GM12873 (cell line): Measurements from ENCODE around the gene CARMIL1.

ENCODE experiments used
- TF ChIP-seq, protein P1 (sequence below): IDR thresholded peaks from 2 replicates; pipeline ENCODE4 v1.5.1; 2012; ENCODE audit warnings: low read depth, mild to moderate bottlenecking, moderate library complexity, low read length, control low read depth; ENCODE audit not compliant: insufficient read depth; ENCODE audit errors: missing control alignments

CARMIL1 gene

DNA sequence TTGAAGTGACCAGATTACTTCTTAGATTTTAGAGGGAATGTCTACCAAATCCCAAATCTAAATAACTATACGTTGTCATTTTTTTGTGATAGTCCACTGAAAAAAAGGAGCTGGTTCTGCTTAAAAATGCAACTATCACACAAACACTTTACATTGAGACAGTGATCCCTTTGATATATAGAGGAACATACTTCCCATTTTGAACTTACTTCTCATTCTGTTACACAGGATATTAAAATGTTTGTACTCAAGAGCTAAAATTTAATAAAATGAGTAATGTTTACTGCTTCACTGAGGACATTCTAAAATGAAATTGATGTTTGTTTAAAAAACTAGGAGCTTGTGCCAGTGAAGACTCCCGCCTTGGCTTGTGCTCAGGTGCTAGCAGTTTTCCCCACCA is 174.1 kb downstream of the CARMIL1 start:
- TF ChIP-seq, protein P1, sequence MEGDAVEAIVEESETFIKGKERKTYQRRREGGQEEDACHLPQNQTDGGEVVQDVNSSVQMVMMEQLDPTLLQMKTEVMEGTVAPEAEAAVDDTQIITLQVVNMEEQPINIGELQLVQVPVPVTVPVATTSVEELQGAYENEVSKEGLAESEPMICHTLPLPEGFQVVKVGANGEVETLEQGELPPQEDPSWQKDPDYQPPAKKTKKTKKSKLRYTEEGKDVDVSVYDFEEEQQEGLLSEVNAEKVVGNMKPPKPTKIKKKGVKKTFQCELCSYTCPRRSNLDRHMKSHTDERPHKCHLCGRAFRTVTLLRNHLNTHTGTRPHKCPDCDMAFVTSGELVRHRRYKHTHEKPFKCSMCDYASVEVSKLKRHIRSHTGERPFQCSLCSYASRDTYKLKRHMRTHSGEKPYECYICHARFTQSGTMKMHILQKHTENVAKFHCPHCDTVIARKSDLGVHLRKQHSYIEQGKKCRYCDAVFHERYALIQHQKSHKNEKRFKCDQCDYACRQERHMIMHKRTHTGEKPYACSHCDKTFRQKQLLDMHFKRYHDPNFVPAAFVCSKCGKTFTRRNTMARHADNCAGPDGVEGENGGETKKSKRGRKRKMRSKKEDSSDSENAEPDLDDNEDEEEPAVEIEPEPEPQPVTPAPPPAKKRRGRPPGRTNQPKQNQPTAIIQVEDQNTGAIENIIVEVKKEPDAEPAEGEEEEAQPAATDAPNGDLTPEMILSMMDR = no peak

DNA sequence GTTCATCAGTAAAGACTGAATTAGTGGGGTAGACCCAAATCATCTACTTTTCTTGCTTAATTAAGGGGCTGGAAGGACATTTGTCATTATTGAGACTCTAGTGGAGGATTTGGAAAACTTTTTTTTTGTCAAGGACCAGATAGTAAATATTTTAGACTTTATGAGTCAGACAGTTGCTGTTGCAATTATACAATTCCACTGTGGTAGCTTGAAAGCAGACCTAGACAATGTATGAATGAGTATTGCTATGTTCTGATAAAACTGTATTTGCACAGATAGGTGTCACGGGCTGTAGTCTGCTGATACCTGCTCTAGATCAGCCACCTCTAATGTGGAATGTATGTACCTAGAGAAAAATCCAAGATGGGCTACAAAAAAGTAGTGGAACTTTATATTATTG is 175.0 kb downstream of the CARMIL1 start:
- TF ChIP-seq, protein P1 = no peak

DNA sequence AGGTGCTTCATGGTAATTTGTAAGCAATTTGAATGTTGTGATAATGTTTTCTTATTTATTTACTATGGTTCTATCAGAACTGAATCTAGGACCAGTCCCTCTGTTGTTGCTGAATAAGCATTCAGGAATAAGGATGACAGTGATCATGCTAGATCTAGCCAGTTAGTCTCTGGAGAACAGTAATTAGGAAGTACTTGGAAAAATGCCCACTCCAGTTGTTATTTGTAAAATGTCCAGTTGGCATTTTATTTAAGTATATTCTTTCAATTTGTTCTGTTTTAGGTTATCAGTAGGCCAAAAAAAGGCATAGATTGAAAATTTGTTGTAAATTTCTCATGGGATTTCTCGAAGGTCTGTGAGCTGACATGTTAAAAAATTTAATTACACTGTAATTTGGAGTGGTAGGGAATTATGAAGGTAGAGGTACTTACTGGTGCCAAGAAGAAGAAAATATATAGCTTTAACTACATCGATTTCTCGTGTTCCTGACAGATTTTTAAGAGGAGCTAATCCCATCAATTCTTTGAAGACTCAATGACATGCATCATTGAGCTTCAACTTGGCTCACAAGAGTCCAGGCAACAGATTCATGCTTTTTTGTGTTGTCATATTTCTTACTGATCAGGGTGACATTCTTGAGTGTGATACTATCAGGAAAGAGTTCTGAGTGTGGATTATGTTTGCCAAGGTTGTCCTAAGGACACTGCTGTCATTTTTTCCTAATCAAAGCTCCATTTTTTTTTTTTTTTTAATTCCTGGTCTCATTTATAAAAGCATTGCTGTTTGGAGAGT is 177.3 kb downstream of the CARMIL1 start:
- TF ChIP-seq, protein P1 = no peak

DNA sequence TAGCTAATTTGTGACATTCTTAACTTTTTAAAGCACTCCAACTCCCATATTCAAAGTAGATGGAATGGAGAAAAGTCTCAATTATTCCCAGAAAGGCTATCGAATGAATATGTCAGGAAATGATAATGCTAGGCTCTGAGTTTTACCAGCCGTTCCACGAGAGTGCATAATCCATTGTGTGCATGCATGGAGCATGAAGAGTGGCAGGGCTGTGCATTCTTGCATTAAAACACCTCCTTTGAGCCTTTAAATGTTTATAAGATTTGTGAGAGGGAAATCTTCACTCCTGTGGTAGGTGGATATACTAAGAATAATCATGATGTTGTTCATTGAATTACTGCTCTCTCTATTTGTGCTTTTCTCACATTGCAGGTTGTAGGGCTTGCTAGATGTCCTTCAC is 178.3 kb downstream of the CARMIL1 start:
- TF ChIP-seq, protein P1 = no peak

DNA sequence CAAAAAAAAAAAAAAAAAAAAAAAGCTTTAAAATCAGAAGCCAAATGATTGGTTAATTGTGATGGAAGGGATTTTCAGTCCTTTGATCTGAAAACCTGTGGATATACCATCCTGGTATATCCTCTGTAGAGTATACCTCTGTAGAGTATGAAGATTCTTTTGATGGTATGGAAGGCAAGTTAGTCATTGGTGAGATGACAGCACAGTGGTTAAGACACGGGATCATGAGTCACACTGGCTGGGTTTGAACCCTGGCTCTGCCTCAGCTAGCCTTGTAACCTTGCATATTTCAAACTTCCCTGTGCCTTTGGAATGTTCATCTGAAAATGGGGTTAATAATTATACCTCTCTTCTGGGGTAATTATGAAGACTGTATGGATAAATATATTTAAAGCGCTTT is 179.3 kb downstream of the CARMIL1 start:
- TF ChIP-seq, protein P1 = no peak

DNA sequence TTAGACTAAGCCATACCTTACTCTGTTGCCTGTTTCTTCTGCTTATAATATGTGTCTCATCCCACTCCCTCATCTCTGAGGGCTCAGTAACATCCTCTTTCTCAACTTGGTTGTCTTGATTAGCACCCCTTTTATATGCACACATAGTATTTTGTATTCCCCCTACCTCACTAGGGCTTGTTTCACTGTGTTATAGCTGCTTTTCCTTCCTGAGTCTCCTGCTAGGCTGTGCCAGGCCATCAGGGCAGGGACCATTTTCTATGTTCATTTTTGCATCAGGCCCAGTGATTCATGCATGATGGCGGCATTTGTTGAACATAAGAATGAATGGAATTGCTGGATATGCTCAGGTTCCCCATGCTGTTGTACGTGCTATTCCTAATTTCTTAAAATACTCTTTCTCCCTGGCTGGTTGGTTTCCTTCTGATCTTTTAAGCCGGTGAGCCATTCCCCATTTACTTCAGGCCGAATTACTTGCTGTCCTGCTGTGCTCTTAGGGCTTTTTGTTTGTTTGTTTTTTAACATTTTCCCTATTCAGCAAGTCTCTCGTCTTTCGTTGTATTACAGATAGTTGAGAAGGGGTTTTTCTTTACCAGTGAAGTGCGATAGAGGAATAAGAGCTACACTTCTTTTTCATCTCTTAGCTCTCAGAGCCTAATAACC is 183.2 kb downstream of the CARMIL1 start:
- TF ChIP-seq, protein P1 = no peak

DNA sequence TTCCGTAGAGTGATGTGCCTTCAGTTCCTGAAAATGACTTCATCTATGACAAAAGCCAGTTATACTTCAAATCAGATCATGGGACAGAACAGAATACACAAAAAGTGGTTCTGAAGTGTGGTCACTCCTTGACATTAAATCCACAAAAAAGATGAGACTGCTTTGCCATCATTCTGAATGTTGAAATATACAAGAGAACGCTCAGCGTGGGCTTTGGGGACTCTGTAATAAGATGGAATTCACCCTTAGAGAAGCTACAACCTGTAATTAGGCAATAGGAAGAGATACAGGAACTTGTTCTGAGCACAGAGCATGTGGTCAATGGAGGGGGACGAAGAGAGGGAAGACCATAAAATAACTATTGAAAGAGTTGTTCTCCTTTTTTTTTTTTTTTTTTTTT is 184.3 kb downstream of the CARMIL1 start:
- TF ChIP-seq, protein P1 = no peak
